SK-N-MC (cell line): ENCODE results near the gene NFS1.

Experiments
- EZH2 ChIP-seq: fragments of 200-600 bp; sonication (generic); IDR thresholded peaks from one replicate; pipeline ENCODE4 v1.6.1; 2017; ENCODE audit warnings: antibody characterized with exemption
- POLR2AphosphoS5 ChIP-seq: IDR thresholded peaks from 2 replicates; pipeline ENCODE4 v1.6.1; 2012; ENCODE audit warnings: mild to moderate bottlenecking, low read depth, low read length, borderline replicate concordance

DNA sequence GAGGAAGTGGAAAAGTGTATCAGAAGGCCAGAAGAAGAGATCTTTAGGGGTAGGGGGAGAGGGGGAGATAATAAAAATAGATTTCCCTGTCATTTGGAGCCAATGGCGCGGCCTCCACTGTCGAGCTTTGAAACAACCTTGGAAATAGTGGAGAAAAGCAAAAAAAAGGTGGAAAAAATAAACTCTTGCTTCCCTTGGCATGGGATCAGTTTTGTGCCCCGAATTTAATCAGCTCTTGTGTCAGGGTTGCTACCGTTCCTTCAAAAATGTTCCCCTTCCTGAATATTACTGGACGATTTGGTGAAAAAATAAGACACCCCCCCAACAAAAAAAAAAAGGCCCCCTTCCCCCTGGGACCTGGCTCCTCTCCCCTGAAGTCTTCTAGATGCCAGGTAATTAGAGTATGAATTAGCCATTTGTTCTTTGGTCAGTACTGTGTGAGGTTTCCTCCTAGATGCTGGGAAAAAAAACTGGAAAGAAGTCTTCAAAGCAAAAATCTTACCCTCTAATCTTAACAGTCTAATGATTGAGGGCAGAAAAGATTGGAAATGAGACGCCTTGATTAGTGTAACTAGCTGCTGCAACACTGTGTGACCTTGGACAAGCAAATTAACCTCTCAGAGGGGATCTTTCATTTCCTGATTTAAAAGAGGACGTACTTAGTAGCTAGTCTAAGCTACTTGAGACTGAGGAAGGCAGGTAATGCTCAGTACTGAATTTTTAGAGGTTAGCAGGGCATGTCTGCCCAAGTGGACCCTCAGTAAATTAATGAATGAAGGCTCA is 43.8 kb upstream of the NFS1 start:
- TF ChIP-seq POLR2AphosphoS5 (no peak), EZH2 (no peak)
